Measurements from ENCODE around the gene IVNS1ABP.
"Not testable (repeated sequence)": the region's sequence is repeated elsewhere in the genome, so short reads cannot be mapped to it uniquely, and the experiment has no call there.

IVNS1ABP gene

GRCh38 chr1:185317034-185317885, at the start of gene IVNS1ABP:
Gene IVNS1ABP (minus strand): TSS chr1:185317243. CDS start chr1:185309493, 7,750 bp downstream.
- peak; percentile 97 for DNase-seq (ENCODE audit: low spot score)

- DNase-seq (ENCODE audit: low spot score): no peak
Observed at GRCh38 chr1:185365951-185366350, 48.9 kb upstream of the IVNS1ABP start.

- not testable (repeated sequence) for DNase-seq (ENCODE audit: low spot score)
Observed at GRCh38 chr1:185364528-185364927, 47.5 kb upstream of the IVNS1ABP start.

- DNase-seq (ENCODE audit: low spot score): no peak
Observed at GRCh38 chr1:185363205-185363604, 46.2 kb upstream of the IVNS1ABP start.

GRCh38 chr1:185360714-185361113, 43.7 kb upstream of the IVNS1ABP start:
- no peak for DNase-seq (ENCODE audit: low spot score)

GRCh38 chr1:185358957-185359356, 41.9 kb upstream of the IVNS1ABP start:
- no peak for DNase-seq (ENCODE audit: low spot score)

- no peak for DNase-seq (ENCODE audit: low spot score)
Observed at GRCh38 chr1:185355947-185356346, 38.9 kb upstream of the IVNS1ABP start.

GRCh38 chr1:185353124-185353523, 36.1 kb upstream of the IVNS1ABP start:
- no peak for DNase-seq (ENCODE audit: low spot score)

GRCh38 chr1:185351734-185352466, 34.9 kb upstream of the IVNS1ABP start:
- no peak for DNase-seq (ENCODE audit: low spot score)

- DNase-seq (ENCODE audit: low spot score): peak; percentile 47
Observed at GRCh38 chr1:185350027-185350442, 33.0 kb upstream of the IVNS1ABP start.

GRCh38 chr1:185349556-185349955, 32.5 kb upstream of the IVNS1ABP start:
- no peak for DNase-seq (ENCODE audit: low spot score)

- DNase-seq (ENCODE audit: low spot score): no peak
Observed at GRCh38 chr1:185348985-185349384, 31.9 kb upstream of the IVNS1ABP start.

GRCh38 chr1:185348296-185348695, 31.3 kb upstream of the IVNS1ABP start:
- no peak for DNase-seq (ENCODE audit: low spot score)

GRCh38 chr1:185345913-185346720, 29.1 kb upstream of the IVNS1ABP start:
- no peak for DNase-seq (ENCODE audit: low spot score)

- DNase-seq (ENCODE audit: low spot score): peak; percentile 81
Observed at GRCh38 chr1:185343306-185343705, 26.3 kb upstream of the IVNS1ABP start.

- DNase-seq (ENCODE audit: low spot score): peak; percentile 74
Observed at GRCh38 chr1:185342672-185343259, 25.7 kb upstream of the IVNS1ABP start.

- no peak for DNase-seq (ENCODE audit: low spot score)
Observed at GRCh38 chr1:185342017-185342416, 25.0 kb upstream of the IVNS1ABP start.

GRCh38 chr1:185341196-185341781, 24.2 kb upstream of the IVNS1ABP start:
- no peak for DNase-seq (ENCODE audit: low spot score)

GRCh38 chr1:185338719-185339622, 21.9 kb upstream of the IVNS1ABP start:
- no peak for DNase-seq (ENCODE audit: low spot score)

GRCh38 chr1:185337246-185337645, 20.2 kb upstream of the IVNS1ABP start:
- DNase-seq (ENCODE audit: low spot score): no peak
